Esophagus muscularis mucosa (tissue), 3 donors: ENCODE results near the gene GAS6.

ENCODE experiments used
- POLR2A ChIP-seq: fragments of 450-650 bp; IDR thresholded peaks from one replicate; pipeline ENCODE4 v1.6.1; 2017; ENCODE audit warnings: antibody characterized with exemption, moderate library complexity, mild to moderate bottlenecking, low read depth
- TF ChIP-seq, protein P1 (sequence below), 3 experiments: fragments of 200-600 bp in 2 of 3; fragments of 450-650 bp in 1 of 3; sonication (generic) in 2 of 3; IDR thresholded peaks; one replicate each; pipeline ENCODE4 v1.5.1; 2017 to 2019; ENCODE audit warnings: antibody characterized with exemption in 3 of 3, mild to moderate bottlenecking in 2 of 3, moderate library complexity in 1 of 3

DNA sequence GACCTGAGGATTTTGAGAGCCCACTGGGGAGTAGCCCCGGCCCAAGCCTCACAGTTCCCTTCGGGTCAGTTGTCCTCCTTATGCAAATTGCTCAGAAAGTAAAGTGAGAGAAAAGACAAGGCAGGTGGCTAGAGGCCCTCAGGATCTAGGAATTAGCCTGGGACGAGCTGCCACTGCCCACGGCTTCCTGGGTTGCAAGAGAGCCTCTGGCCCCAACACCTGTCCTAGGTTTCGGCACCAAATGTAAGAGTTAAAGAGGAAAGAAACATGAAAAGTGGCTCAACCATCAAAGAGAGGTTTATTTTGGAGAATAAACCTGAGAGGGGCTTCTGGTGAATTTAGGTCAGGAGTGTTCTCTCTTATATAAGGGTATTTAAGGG is 79.2 kb downstream of the GAS6 start:
- TF ChIP-seq, protein P1, sequence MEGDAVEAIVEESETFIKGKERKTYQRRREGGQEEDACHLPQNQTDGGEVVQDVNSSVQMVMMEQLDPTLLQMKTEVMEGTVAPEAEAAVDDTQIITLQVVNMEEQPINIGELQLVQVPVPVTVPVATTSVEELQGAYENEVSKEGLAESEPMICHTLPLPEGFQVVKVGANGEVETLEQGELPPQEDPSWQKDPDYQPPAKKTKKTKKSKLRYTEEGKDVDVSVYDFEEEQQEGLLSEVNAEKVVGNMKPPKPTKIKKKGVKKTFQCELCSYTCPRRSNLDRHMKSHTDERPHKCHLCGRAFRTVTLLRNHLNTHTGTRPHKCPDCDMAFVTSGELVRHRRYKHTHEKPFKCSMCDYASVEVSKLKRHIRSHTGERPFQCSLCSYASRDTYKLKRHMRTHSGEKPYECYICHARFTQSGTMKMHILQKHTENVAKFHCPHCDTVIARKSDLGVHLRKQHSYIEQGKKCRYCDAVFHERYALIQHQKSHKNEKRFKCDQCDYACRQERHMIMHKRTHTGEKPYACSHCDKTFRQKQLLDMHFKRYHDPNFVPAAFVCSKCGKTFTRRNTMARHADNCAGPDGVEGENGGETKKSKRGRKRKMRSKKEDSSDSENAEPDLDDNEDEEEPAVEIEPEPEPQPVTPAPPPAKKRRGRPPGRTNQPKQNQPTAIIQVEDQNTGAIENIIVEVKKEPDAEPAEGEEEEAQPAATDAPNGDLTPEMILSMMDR (IDR thresholded peaks at IDR 0.05): no peak
- TF ChIP-seq POLR2A: no peak
